ENCODE results near the gene IFT172. TPM values are rescaled to one million over a fixed set of nuclear protein-coding genes. Genes with fewer than 3 reads are reported as not detected.

The IFT172 gene
- total RNA-seq, 1 experiment from 2014 or later: 9.8 TPM

Other genes starting within 250 kb of the IFT172 start
- 0.89 and 1.4 TPM in 2 replicates for gene SLC30A3, start 226.7 kb downstream of the IFT172 start, total RNA-seq (2014; rRNA removed; shearing (Covaris generic))
- gene DNAJC5G, start 214.3 kb downstream of the IFT172 start, total RNA-seq (2014; rRNA removed; shearing (Covaris generic)): not detected in 2 replicates
- gene TRIM54, start 207.3 kb downstream of the IFT172 start, total RNA-seq (2014; rRNA removed; shearing (Covaris generic)): 3.4 and 5.5 TPM in 2 replicates
- 0.66 TPM in 1 of 2 replicates, not detected in the other for gene UCN, start 181.3 kb downstream of the IFT172 start, total RNA-seq (2014; rRNA removed; shearing (Covaris generic))
- 53.8 and 60.8 TPM in 2 replicates for gene MPV17, start 166.6 kb downstream of the IFT172 start, total RNA-seq (2014; rRNA removed; shearing (Covaris generic))
- gene GTF3C2, start 133.0 kb downstream of the IFT172 start, total RNA-seq (2014; rRNA removed; shearing (Covaris generic)): 147 and 152 TPM in 2 replicates
- 31.6 and 33.1 TPM in 2 replicates for gene EIF2B4, start 119.4 kb downstream of the IFT172 start, total RNA-seq (2014; rRNA removed; shearing (Covaris generic))
- gene SNX17, start 119.1 kb downstream of the IFT172 start, total RNA-seq (2014; rRNA removed; shearing (Covaris generic)): 110 and 129 TPM in 2 replicates
- gene ZNF513, start 109.0 kb downstream of the IFT172 start, total RNA-seq (2014; rRNA removed; shearing (Covaris generic)): 11.8 and 19.2 TPM in 2 replicates
- gene PPM1G, start 80.2 kb downstream of the IFT172 start, total RNA-seq (2014; rRNA removed; shearing (Covaris generic)): 151 and 164 TPM in 2 replicates
- gene NRBP1, start 61.1 kb downstream of the IFT172 start, total RNA-seq (2014; rRNA removed; shearing (Covaris generic)): 150 and 162 TPM in 2 replicates
- 9.0 and 13.4 TPM in 2 replicates for gene KRTCAP3, start 47.4 kb downstream of the IFT172 start, total RNA-seq (2014; rRNA removed; shearing (Covaris generic))
- gene FNDC4, start 5.5 kb upstream of the IFT172 start, total RNA-seq (2014; rRNA removed; shearing (Covaris generic)): 7.4 and 9.7 TPM in 2 replicates
- gene GCKR, start 7.1 kb upstream of the IFT172 start, total RNA-seq (2014; rRNA removed; shearing (Covaris generic)): 0.07 TPM in 1 of 2 replicates, not detected in the other
- 33.4 and 37.6 TPM in 2 replicates for gene ZNF512, start 93.3 kb upstream of the IFT172 start, total RNA-seq (2014; rRNA removed; shearing (Covaris generic))
- 2.3 and 3.1 TPM in 2 replicates for gene CCDC121, start 139.3 kb upstream of the IFT172 start, total RNA-seq (2014; rRNA removed; shearing (Covaris generic))
- gene GPN1, start 139.3 kb upstream of the IFT172 start, total RNA-seq (2014; rRNA removed; shearing (Covaris generic)): 39.2 and 41.7 TPM in 2 replicates
- gene SUPT7L, start 173.9 kb upstream of the IFT172 start, total RNA-seq (2014; rRNA removed; shearing (Covaris generic)): 26.6 and 29.3 TPM in 2 replicates
- gene SLC4A1AP, start 174.1 kb upstream of the IFT172 start, total RNA-seq (2014; rRNA removed; shearing (Covaris generic)): 22.8 and 30.2 TPM in 2 replicates

Measured in H7 (cell line).